Measurements from ENCODE around the gene ARHGAP40. TPM values are rescaled to one million over a fixed set of nuclear protein-coding genes. Genes with fewer than 3 reads are reported as not detected.
A peak's percentile ranks its signal among the peaks of the same experiment; 100 is the strongest.
"Not testable (repeated sequence)": the region's sequence is repeated elsewhere in the genome, so short reads cannot be mapped to it uniquely, and the experiment has no call there.

Gene ARHGAP40
- total and polyA plus RNA-seq, 3 experiments from 2014 or later, result not detected

DNA sequence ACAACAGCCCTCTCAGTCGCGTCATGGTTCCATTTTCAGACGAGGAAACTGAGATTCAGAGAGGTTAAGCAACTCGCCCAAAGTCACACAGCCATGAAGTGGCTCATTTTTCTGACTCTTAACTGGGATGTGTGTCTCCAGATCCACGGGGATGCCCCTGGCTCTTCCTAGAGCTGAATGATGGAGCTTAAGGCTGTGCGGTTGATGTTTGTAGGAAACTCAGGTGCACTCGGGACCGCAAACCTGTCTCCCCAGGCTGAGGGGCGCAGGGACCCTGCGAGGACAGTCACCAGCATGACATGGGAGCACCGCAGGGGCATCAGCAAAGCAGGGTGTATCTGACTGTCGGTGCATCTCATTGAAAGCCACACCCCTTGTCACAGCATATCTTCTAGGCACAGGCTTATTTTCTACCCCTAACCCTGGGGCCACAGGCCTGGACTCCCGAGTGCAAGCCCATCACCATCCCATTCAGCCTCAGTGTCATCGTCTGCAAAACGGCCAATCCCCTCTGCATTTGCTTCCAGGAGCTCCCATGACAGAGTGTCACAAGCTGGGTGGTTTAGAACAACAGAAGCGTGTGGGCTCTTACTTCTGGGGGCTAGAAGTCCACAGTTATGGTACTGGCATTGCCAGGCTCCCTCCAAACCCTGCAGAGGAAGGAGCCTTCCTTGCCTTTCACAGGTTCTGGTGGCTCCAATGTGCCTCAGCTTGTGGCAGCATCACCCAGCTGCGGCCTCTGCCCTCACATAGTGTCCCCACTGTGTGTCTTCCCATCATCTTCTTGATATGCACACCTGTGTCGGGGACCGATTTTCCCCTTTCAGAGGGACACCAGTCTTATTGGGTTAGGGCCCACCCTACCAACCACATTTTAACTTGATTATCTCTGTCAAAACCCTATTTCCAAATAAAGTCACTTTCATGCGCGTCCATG, 9.9 kb upstream of the ARHGAP40 start:
- CTCF ChIA-PET, result no interaction called here
- POLR2A ChIA-PET, result no interaction called here
- no peaks in the 10 kb centered on the region for H3K9me3 ChIP-seq (ENCODE audit: low read length)
- H3K27me3 ChIP-seq (ENCODE audit: insufficient read depth, low read length, poor library complexity, severe bottlenecking), result no peaks in the 10 kb centered on the region
- Mint-ChIP-seq H3K36me3 (no peaks in the 10 kb centered on the region), H3K9me3 (no peaks in the 10 kb centered on the region), H3K4me1 (no peaks in the 10 kb centered on the region), H3K27ac (no peak overlapping the region), H3K4me3 (no peak overlapping the region), H3K27me3 (peaks cover 6 to 11% of the 10 kb centered on the region in 2 donors)
- H3K36me3 ChIP-seq (ENCODE audit: insufficient read depth, low read length), result no peaks in the 10 kb centered on the region
- H3K4me1 ChIP-seq (ENCODE audit: insufficient read depth, low read length), result no peaks in the 10 kb centered on the region
- no peak overlapping the region for H3K27ac ChIP-seq (ENCODE audit: low read depth, low read length)
- no peak overlapping the region for H3K4me3 ChIP-seq (ENCODE audit: low read length)
- DNase-seq, result no peak

DNA sequence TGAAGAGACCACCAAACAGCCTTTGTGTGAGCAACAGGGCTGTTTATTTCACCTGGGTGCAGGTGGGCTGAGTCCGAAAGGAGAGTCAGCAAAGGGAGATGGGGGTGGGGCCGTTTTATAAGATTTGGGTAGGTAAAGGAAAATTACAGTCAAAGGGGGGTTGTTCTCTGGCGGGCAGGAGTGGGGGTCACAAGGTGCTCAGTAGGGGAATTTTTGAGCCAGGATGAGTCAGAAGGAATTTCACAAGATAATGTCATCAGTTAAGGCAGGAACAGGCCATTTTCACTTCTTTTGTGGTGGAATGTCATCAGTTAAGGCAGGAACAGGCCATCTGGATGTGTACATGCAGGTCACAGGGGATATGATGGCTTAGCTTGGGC, 9.2 kb upstream of the ARHGAP40 start:
- H3K36me3 ChIP-seq (ENCODE audit: insufficient read depth, low read length); H3K4me1 ChIP-seq (ENCODE audit: insufficient read depth, low read length); DNase-seq; H3K4me1 Mint-ChIP-seq; H3K4me3 ChIP-seq (ENCODE audit: low read length); H3K27ac Mint-ChIP-seq; H3K36me3 Mint-ChIP-seq; CTCF ChIA-PET; H3K4me3 Mint-ChIP-seq; H3K9me3 Mint-ChIP-seq; H3K27me3 ChIP-seq (ENCODE audit: insufficient read depth, low read length, poor library complexity, severe bottlenecking); H3K27ac ChIP-seq (ENCODE audit: low read depth, low read length); POLR2A ChIA-PET; H3K9me3 ChIP-seq (ENCODE audit: low read length): not testable (repeated sequence)
- H3K27me3 Mint-ChIP-seq, result peaks cover 8 to 16% of the 10 kb centered on the region in 2 donors

DNA sequence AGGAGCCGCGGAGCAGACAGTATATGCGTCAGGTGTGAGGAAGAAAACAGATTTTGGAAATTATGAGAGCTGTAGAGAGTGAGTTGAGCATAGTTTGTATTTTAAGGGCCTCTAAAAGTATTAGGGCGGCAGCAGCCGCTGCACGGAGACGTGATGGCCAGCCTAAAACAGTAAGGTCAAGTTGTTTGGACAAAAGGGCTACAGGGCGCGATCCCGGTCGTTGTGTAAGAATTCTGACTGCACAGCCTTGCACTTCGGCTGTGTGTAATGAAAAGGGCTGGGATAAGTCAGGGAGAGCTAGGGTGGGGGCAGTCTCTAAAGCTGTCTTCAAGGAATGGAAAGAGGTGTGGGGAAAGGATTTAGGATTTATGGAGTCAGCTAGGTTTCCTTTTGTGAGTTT, 7.3 kb upstream of the ARHGAP40 start:
- H3K9me3 ChIP-seq (ENCODE audit: low read length); H3K27ac Mint-ChIP-seq; H3K9me3 Mint-ChIP-seq; H3K4me3 ChIP-seq (ENCODE audit: low read length); POLR2A ChIA-PET; H3K4me1 Mint-ChIP-seq; DNase-seq; H3K36me3 Mint-ChIP-seq; H3K27ac ChIP-seq (ENCODE audit: low read depth, low read length); H3K4me3 Mint-ChIP-seq; CTCF ChIA-PET; H3K4me1 ChIP-seq (ENCODE audit: insufficient read depth, low read length); H3K27me3 ChIP-seq (ENCODE audit: insufficient read depth, low read length, poor library complexity, severe bottlenecking); H3K36me3 ChIP-seq (ENCODE audit: insufficient read depth, low read length): not testable (repeated sequence)
- H3K27me3 Mint-ChIP-seq, result peaks cover 17 to 19% of the 10 kb centered on the region in 2 donors

DNA sequence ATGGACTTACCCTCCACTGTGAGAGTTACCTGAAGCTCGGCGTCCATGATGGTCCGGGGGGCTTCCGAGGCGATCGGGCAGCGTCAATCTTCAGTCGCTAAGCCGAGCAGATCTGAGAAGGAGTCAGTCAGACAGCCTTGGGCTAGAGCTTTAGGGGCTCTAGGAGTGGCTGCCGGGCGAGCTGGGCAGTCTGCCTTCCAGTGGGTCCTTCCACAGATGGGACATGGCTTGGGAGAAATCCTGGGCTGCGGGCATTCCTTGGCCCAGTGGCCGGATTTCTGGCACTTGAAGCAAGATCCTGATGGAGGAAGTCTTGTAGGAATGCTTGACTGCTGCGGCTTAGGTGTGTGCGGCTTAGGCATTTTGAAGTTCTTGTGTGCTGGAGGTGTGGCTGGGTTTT, 5.7 kb upstream of the ARHGAP40 start:
- H3K27me3 ChIP-seq (ENCODE audit: insufficient read depth, low read length, poor library complexity, severe bottlenecking); H3K4me3 Mint-ChIP-seq; H3K27ac Mint-ChIP-seq; H3K4me1 Mint-ChIP-seq; H3K4me3 ChIP-seq (ENCODE audit: low read length); POLR2A ChIA-PET; H3K36me3 ChIP-seq (ENCODE audit: insufficient read depth, low read length); H3K36me3 Mint-ChIP-seq; CTCF ChIA-PET; H3K27ac ChIP-seq (ENCODE audit: low read depth, low read length); H3K9me3 ChIP-seq (ENCODE audit: low read length); DNase-seq; H3K4me1 ChIP-seq (ENCODE audit: insufficient read depth, low read length); H3K9me3 Mint-ChIP-seq: not testable (repeated sequence)
- peaks cover 26 to 28% of the 10 kb centered on the region in 2 donors for H3K27me3 Mint-ChIP-seq

DNA sequence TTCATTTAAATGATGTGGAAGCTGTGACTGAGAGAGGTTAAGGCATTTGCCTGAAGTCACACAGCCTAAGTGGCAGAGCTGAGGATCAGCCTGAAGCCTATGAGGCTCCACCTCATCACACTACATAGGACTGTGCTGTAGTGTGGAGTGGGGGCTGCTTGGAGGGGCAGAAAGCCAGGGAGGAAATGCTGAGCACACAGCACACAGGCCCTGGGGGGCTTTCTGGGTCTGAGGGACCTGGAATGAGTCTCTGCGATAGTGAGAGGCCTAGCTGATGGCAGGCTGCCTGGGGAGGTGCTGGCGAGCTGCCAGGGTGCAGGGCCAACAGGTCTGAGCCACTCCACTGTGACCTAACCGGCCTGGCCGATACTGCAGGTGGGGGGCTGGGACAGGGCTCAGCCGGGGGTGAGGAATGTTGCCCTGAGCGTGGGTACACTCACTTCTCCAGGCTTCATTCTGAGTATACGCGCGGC, 2.2 kb upstream of the ARHGAP40 start:
- H3K4me1 Mint-ChIP-seq, result peaks cover 6 to 13% (median 7%) of the 10 kb centered on the region in 3 donors
- peaks cover 0 to 2% (median 0%) of the 10 kb centered on the region in 5 donors for H3K9me3 Mint-ChIP-seq
- Histone ChIP-seq H3K27ac (ENCODE audit: low read depth, low read length) (no peak overlapping the region), H3K36me3 (ENCODE audit: insufficient read depth, low read length) (no peaks in the 10 kb centered on the region), H3K27me3 (ENCODE audit: insufficient read depth, low read length, poor library complexity, severe bottlenecking) (peaks cover 14% of the 10 kb centered on the region), H3K9me3 (ENCODE audit: low read length) (no peaks in the 10 kb centered on the region), H3K4me1 (ENCODE audit: insufficient read depth, low read length) (no peaks in the 10 kb centered on the region), H3K4me3 (ENCODE audit: low read length) (no peak overlapping the region)
- H3K27ac Mint-ChIP-seq, result no peak overlapping the region
- no peak overlapping the region for H3K4me3 Mint-ChIP-seq
- no peak for DNase-seq
- no peaks in the 10 kb centered on the region for H3K36me3 Mint-ChIP-seq
- ChIA-PET POLR2A (no interaction called here), CTCF (no interaction called here)
- peaks cover 41 to 58% of the 10 kb centered on the region in 2 donors for H3K27me3 Mint-ChIP-seq

DNA sequence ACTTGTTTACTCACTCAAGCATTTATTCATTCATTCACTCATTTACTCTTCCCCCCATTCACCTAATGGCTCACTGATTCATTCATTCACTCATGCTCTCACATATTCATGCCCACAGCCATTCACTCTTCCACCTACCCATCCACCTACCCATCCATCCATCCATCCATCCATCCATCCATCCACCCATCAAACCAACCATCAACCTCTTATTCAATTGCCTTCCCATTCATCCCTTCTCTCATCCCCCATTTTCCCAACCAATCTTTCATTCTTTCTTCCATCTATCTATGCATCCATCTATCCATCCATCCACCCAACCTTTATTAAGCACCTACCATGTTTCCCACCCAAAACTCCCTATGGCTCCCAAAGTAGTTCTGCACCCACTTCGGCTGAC, 1.6 kb upstream of the ARHGAP40 start:
- Histone ChIP-seq H3K9me3 (ENCODE audit: low read length) (no peaks in the 10 kb centered on the region), H3K27me3 (ENCODE audit: insufficient read depth, low read length, poor library complexity, severe bottlenecking) (peaks cover 15% of the 10 kb centered on the region), H3K36me3 (ENCODE audit: insufficient read depth, low read length) (no peaks in the 10 kb centered on the region), H3K4me1 (ENCODE audit: insufficient read depth, low read length) (no peaks in the 10 kb centered on the region), H3K4me3 (ENCODE audit: low read length) (no peak overlapping the region), H3K27ac (ENCODE audit: low read depth, low read length) (no peak overlapping the region)
- ChIA-PET POLR2A (no interaction called here), CTCF (no interaction called here)
- Mint-ChIP-seq H3K27me3 (peaks cover 44 to 61% of the 10 kb centered on the region in 2 donors), H3K4me1 (peaks cover 6 to 13% (median 7%) of the 10 kb centered on the region in 3 donors), H3K9me3 (peaks cover 0 to 3% (median 0%) of the 10 kb centered on the region in 5 donors), H3K27ac (no peak overlapping the region), H3K4me3 (no peak overlapping the region), H3K36me3 (no peaks in the 10 kb centered on the region)
- no peak for DNase-seq

DNA sequence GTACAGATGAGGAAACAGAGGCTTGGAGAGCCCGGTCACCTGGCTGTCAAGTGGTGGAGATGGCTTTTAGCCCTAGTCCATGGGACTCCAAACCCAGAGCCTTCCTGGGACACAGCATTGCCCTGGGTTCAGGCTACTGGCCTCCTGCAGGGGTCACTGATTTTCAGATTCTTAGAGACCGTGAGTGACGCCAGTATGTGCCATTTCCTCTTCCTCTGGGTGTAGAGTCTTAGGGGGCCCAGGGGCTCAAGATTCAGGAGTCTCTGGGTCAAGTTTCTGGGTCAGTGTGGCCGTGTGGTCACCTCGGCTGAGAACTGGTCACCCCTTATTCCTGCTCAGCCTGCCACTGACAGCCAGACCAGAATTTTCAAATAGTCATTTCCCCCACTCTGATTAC, 574 bp downstream of the ARHGAP40 start:
- ChIA-PET POLR2A (no interaction called here), CTCF (no interaction called here)
- Histone ChIP-seq H3K9me3 (ENCODE audit: low read length) (no peaks in the 10 kb centered on the region), H3K36me3 (ENCODE audit: insufficient read depth, low read length) (no peaks in the 10 kb centered on the region), H3K4me1 (ENCODE audit: insufficient read depth, low read length) (no peaks in the 10 kb centered on the region), H3K27me3 (ENCODE audit: insufficient read depth, low read length, poor library complexity, severe bottlenecking) (peaks cover 23% of the 10 kb centered on the region), H3K27ac (ENCODE audit: low read depth, low read length) (no peak overlapping the region), H3K4me3 (ENCODE audit: low read length) (no peak overlapping the region)
- H3K27ac Mint-ChIP-seq, result peak overlapping the region in 1 of 8 donors; percentile 34
- peaks cover 54 to 74% of the 10 kb centered on the region in 2 donors for H3K27me3 Mint-ChIP-seq
- H3K36me3 Mint-ChIP-seq, result no peaks in the 10 kb centered on the region
- H3K9me3 Mint-ChIP-seq, result peaks cover 0 to 3% (median 0%) of the 10 kb centered on the region in 5 donors
- H3K4me1 Mint-ChIP-seq, result peaks cover 6 to 13% (median 7%) of the 10 kb centered on the region in 3 donors
- DNase-seq, result no peak
- H3K4me3 Mint-ChIP-seq, result no peak overlapping the region

DNA sequence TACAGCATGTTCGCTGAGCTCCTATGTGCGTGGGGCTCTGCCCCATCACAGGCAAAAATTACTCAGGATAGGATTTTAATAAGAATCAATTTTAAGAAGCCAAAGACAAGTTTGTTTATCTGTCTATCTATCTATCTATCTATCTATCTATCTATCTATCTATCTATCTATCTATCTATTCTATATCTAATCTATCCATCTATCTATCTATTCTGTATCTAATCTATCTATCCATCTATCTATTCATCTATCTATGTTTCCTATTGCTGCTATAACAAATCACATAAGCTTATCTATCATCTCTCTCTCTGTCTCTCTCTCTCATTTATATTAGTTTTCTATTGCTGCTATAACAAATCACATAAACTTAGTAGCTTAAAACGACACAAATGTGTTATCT, 1.7 kb downstream of the ARHGAP40 start:
- H3K36me3 Mint-ChIP-seq, result no peaks in the 10 kb centered on the region
- no peaks in the 10 kb centered on the region for H3K36me3 ChIP-seq (ENCODE audit: insufficient read depth, low read length)
- H3K27me3 ChIP-seq (ENCODE audit: insufficient read depth, low read length, poor library complexity, severe bottlenecking), result peaks cover 23% of the 10 kb centered on the region
- H3K9me3 ChIP-seq (ENCODE audit: low read length), result no peaks in the 10 kb centered on the region
- H3K27me3 Mint-ChIP-seq, result peaks cover 46 to 71% of the 10 kb centered on the region in 2 donors
- no peak overlapping the region for H3K27ac ChIP-seq (ENCODE audit: low read depth, low read length)
- H3K9me3 Mint-ChIP-seq, result peaks cover 0 to 3% (median 0%) of the 10 kb centered on the region in 5 donors
- H3K4me1 ChIP-seq (ENCODE audit: insufficient read depth, low read length), result no peaks in the 10 kb centered on the region
- no peak overlapping the region for H3K4me3 Mint-ChIP-seq
- CTCF ChIA-PET, result no interaction called here
- no peak overlapping the region for H3K4me3 ChIP-seq (ENCODE audit: low read length)
- no peak for DNase-seq
- POLR2A ChIA-PET, result no interaction called here
- no peak overlapping the region for H3K27ac Mint-ChIP-seq
- peaks cover 6 to 13% (median 7%) of the 10 kb centered on the region in 3 donors for H3K4me1 Mint-ChIP-seq

Measured in CD8-positive, alpha-beta memory T cell (primary cell).